Measurements from ENCODE around the gene RALGAPA2.

The RALGAPA2 gene

DNA sequence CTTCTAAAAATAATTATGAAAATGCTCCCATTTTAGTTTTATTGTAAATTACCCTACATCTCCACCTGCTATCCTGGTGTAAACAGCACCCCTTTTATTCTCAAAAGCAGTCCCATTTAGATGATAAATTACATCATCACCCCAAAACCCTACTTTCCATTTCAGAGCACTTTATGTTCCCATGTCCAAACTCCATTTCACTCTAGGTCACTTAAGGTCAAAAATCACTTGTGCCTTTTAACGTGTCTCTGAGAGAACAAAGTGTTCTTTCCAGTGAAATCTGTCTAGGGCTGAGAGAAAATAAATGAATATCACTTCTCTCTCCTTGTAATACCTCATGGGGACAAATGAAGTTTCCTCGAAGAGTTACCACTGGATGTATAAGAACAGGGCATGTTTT, 187.2 kb downstream of the RALGAPA2 start:
- in situ Hi-C loops (cut with HindIII; ENCODE audit: low sequenced_read_pairs) = no loop called here
- TF ChIP-seq, protein P1, sequence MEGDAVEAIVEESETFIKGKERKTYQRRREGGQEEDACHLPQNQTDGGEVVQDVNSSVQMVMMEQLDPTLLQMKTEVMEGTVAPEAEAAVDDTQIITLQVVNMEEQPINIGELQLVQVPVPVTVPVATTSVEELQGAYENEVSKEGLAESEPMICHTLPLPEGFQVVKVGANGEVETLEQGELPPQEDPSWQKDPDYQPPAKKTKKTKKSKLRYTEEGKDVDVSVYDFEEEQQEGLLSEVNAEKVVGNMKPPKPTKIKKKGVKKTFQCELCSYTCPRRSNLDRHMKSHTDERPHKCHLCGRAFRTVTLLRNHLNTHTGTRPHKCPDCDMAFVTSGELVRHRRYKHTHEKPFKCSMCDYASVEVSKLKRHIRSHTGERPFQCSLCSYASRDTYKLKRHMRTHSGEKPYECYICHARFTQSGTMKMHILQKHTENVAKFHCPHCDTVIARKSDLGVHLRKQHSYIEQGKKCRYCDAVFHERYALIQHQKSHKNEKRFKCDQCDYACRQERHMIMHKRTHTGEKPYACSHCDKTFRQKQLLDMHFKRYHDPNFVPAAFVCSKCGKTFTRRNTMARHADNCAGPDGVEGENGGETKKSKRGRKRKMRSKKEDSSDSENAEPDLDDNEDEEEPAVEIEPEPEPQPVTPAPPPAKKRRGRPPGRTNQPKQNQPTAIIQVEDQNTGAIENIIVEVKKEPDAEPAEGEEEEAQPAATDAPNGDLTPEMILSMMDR (IDR thresholded peaks at IDR 0.05; ENCODE audit: low read depth, low read length) = no peak
- DNase-seq (ENCODE audit: low read depth, low spot score) = no peak
- H3K4me3 ChIP-seq (ENCODE audit: low read depth, low read length) = no peak overlapping the region

DNA sequence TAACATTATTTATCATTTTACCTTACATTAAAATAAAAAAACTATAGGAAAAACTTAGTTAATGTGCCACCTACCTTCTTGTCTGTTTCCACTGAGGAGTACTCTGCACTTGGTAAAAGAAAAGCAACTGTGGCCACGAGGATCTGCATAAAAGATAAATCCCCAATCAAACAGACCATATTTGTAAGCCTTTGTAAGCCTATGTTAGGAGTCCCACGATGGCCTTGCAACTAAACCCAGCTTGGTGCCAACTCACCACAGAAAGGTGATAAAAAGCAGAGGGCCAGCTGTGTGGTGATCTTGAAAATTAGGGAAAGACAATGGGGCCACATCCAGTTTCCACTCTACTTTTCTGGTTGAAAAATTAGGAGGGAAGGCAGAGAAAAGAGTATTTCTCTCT, 187.7 kb downstream of the RALGAPA2 start:
- DNase-seq (ENCODE audit: low read depth, low spot score) = no peak
- in situ Hi-C loops (cut with HindIII; ENCODE audit: low sequenced_read_pairs) = no loop called here
- TF ChIP-seq, protein P1 (IDR thresholded peaks at IDR 0.05; ENCODE audit: low read depth, low read length) = no peak
- no peak overlapping the region for H3K4me3 ChIP-seq (ENCODE audit: low read depth, low read length)

DNA sequence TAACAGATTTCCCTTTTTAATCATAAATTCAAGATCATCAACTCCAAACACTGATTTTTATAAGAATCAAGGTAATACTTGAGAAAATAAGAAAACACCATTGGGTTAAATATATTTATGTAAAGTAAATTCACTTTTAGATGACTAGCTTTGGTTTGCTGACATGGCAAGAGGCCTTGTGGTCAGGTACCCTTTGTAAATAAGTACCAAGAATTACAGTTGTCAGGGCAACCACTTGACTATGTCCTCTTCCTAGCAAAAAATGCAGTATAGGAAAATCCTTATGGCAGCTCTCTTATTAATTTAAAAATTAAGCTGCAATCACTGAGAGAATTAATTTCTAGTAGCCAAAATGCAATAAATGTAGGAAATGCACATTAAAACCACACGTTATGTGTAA, 190.7 kb downstream of the RALGAPA2 start:
- peak; percentile 1 for DNase-seq (ENCODE audit: low read depth, low spot score)
- TF ChIP-seq, protein P1 (IDR thresholded peaks at IDR 0.05; ENCODE audit: low read depth, low read length) = no peak
- in situ Hi-C loops (cut with HindIII; ENCODE audit: low sequenced_read_pairs) = no loop called here

DNA sequence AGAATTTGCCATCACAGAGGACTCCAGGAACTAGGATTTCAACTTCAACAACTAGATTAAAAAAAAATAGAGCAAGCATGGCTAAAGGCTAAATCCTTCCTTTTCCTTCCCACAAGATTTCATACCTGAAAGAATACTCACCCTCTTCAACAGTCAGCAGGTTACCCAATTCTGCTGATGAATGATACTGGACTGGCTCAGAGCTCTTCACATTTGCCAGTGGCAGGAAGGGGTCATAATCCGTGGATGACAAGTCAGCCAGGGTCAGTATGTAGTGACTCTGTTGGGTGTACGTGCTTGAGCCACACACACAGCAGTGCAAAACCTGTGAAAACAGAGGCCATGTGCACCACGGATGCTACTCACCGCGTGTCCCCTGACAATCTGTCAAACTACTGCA, 191.7 kb downstream of the RALGAPA2 start:
- in situ Hi-C loops (cut with HindIII; ENCODE audit: low sequenced_read_pairs) = no loop called here
- TF ChIP-seq, protein P1 (IDR thresholded peaks at IDR 0.05; ENCODE audit: low read depth, low read length) = no peak
- DNase-seq (ENCODE audit: low read depth, low spot score) = peak; percentile 2
- H3K4me3 ChIP-seq (ENCODE audit: low read depth, low read length) = no peak overlapping the region

More for the DNA sequence above, 190.7 kb downstream of the RALGAPA2 start:
- H3K4me3 ChIP-seq (ENCODE audit: low read depth, low read length) = no peak overlapping the region

DNA sequence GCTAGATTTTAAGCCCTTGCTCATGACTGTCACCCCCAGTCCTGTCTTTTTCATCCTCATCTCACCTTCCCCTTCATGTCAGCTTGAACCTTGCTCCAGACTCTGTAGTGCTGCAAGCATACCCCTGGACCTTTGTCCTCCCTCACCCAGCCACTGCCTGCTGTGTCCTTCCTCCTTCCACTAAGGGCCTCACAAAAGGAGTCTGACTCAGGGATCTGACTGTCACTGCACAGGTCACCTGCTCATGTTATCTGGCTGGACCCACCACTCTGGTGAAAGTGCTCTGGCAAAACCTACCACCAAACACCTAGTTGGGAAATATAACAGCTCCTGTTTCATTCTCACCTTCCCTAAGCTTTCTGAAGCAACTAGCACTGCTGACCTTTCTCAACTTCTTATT, 193.2 kb downstream of the RALGAPA2 start:
- in situ Hi-C loops (cut with HindIII; ENCODE audit: low sequenced_read_pairs) = no loop called here
- H3K4me3 ChIP-seq (ENCODE audit: low read depth, low read length) = no peak overlapping the region
- DNase-seq (ENCODE audit: low read depth, low spot score) = no peak
- TF ChIP-seq, protein P1 (IDR thresholded peaks at IDR 0.05; ENCODE audit: low read depth, low read length) = no peak

DNA sequence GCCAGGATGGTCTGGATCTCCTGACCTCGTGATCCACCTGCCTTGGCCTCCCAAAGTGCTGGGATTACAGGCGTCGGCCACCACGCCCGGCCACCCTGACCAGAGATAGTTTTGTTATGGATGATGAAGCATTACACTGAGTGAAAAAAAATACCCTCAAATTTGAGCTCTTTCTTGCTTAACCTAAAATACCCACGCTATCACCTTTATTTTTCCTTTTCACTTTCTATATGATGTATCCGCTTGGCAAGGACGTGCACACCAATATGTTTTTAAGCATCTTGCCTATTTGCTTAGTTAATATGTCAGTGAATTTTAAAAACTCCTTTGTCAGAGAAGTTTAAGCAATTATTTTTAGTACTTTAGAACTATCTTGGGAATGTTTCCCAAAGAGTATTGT, 194.2 kb downstream of the RALGAPA2 start:
- DNase-seq (ENCODE audit: low read depth, low spot score) = no peak
- TF ChIP-seq, protein P1 (IDR thresholded peaks at IDR 0.05; ENCODE audit: low read depth, low read length) = no peak
- H3K4me3 ChIP-seq (ENCODE audit: low read depth, low read length) = no peak overlapping the region
- in situ Hi-C loops (cut with HindIII; ENCODE audit: low sequenced_read_pairs) = no loop called here

DNA sequence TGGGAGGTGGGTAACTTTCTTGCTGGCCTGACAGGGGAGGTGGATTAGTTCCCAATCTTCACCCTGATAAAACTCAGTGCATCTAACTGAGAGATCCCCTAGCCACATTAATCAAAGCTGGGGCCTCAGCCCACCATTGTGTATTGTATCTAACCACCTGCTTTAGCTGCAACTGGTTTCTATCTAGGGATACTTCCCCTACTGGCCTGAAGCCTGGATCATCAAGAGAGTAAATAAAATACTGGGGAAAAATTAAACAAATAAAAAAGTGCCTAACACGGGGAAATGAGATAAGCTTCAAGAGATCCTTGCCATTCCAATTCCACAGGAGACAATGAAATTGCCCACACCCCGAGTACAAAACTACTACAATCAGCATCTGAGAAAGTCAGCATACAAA, 195.1 kb downstream of the RALGAPA2 start:
- DNase-seq (ENCODE audit: low read depth, low spot score) = no peak
- H3K4me3 ChIP-seq (ENCODE audit: low read depth, low read length) = no peak overlapping the region
- in situ Hi-C loops (cut with HindIII; ENCODE audit: low sequenced_read_pairs) = no loop called here
- TF ChIP-seq, protein P1 (IDR thresholded peaks at IDR 0.05; ENCODE audit: low read depth, low read length) = no peak

Measured in astrocyte of the spinal cord (primary cell).